Skeletal muscle tissue (tissue), 5 donors: ENCODE results near the gene F10. TPM values are rescaled to one million over a fixed set of nuclear protein-coding genes. Genes with fewer than 3 reads are reported as not detected.

ENCODE experiments used
- H3K27ac ChIP-seq: one replicate; pipeline ENCODE4 v1.7.0; 2013; ENCODE audit warnings: mild to moderate bottlenecking, low read depth, low read length, inconsistent platforms
- H3K27me3 ChIP-seq, 3 donors: one replicate each; pipeline ENCODE4 v1.7.0; 2013; ENCODE audit warnings: low read length in 3 of 3; ENCODE audit not compliant: control insufficient read depth in 3 of 3, insufficient read depth in 3 of 3
- H3K36me3 ChIP-seq, 3 donors: one replicate each; pipeline ENCODE4 v1.7.0; 2013; ENCODE audit warnings: low read length in 3 of 3; ENCODE audit not compliant: control insufficient read depth in 3 of 3, insufficient read depth in 3 of 3
- H3K4me1 ChIP-seq, 3 donors: one replicate each; pipeline ENCODE4 v1.7.0; 2013; ENCODE audit warnings: low read length in 3 of 3, mild to moderate bottlenecking in 3 of 3; ENCODE audit not compliant: control insufficient read depth in 3 of 3, insufficient read depth in 3 of 3
- H3K4me3 ChIP-seq, 3 donors: one replicate each; pipeline ENCODE4 v1.7.0; 2013; ENCODE audit warnings: low read length in 3 of 3
- H3K9ac ChIP-seq, 3 donors: one replicate each; pipeline ENCODE4 v1.7.0; 2013; ENCODE audit warnings: low read length in 3 of 3, mild to moderate bottlenecking in 3 of 3, moderate library complexity in 2 of 3, low read depth in 1 of 3
- H3K9me3 ChIP-seq, 3 donors: one replicate each; pipeline ENCODE4 v1.7.0; 2013; ENCODE audit warnings: low read length in 3 of 3; ENCODE audit not compliant: control insufficient read depth in 3 of 3
- small RNA-seq: library from RNA; depleted of rRNA; stranded (forward); fragments of <200 nt; gene quantifications from one replicate; pipeline ENCODE3, GENCODE V24; 2014
- total RNA-seq: library from RNA; depleted of rRNA; stranded (reverse); fragments of >200 nt; gene quantifications from one replicate; pipeline ENCODE4 v1.2.3, GENCODE V29; 2014
- donor health status: Osteomylitis.

Gene F10
- total RNA-seq, 1 donor from 2014 or later: 33.9 TPM

- Histone ChIP-seq H3K9ac (no peak overlapping the region), H3K9me3 (no peaks in the 10 kb centered on the region), H3K4me1 (peaks cover 0 to 4% (median 0%) of the 10 kb centered on the region in 3 donors), H3K27ac (no peak overlapping the region), H3K36me3 (peaks cover 32 to 57% (median 57%) of the 10 kb centered on the region in 3 donors), H3K27me3 (no peaks in the 10 kb centered on the region), H3K4me3 (no peak overlapping the region)
Measured at GRCh38 chr13:113190181-113190580, 67.6 kb downstream of the F10 start.

GRCh38 chr13:113192279-113192678 lies 69.7 kb downstream of the F10 start:
- Histone ChIP-seq H3K4me1 (peaks cover 0 to under 1% (median 0%) of the 10 kb centered on the region in 3 donors), H3K9me3 (no peaks in the 10 kb centered on the region), H3K4me3 (no peak overlapping the region), H3K36me3 (peaks cover 41 to 67% (median 62%) of the 10 kb centered on the region in 3 donors), H3K27me3 (no peaks in the 10 kb centered on the region), H3K9ac (no peak overlapping the region), H3K27ac (no peak overlapping the region)

GRCh38 chr13:113192902-113193301 lies 70.3 kb downstream of the F10 start:
- peaks cover 46 to 69% (median 68%) of the 10 kb centered on the region in 3 donors for H3K36me3 ChIP-seq

DNA sequence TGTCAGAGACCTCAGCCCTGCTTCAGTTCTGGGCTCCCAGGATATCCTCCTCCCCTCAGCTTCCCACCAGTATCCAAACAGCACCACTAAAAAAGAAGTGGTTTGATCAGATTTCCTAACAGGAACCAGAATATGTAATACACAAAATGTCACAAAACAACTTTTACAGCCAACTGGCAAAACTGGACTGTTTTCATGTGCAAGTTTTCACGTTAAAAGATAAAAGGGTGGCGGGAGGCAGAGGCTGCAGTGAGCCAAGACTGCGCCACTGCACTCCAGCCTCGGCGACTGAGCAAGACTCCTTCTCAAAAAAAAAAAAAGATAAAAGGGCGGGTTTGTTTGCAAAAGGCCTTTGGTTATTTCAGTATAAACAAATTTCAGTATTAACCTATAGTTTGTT lies 72.8 kb downstream of the F10 start:
- peaks cover 46 to 78% (median 75%) of the 10 kb centered on the region in 3 donors for H3K36me3 ChIP-seq
- H3K9ac ChIP-seq: no peak overlapping the region

More at GRCh38 chr13:113192902-113193301, 70.3 kb downstream of the F10 start:
- no peak overlapping the region for H3K4me3 ChIP-seq
- no peaks in the 10 kb centered on the region for H3K27me3 ChIP-seq
- no peaks in the 10 kb centered on the region for H3K4me1 ChIP-seq
- H3K27ac ChIP-seq: no peak overlapping the region
- no peak overlapping the region for H3K9ac ChIP-seq
- no peaks in the 10 kb centered on the region for H3K9me3 ChIP-seq

GRCh38 chr13:113196970-113197737 lies 74.6 kb downstream of the F10 start:
- Histone ChIP-seq H3K9me3 (no peaks in the 10 kb centered on the region), H3K27me3 (no peaks in the 10 kb centered on the region), H3K4me3 (no peak overlapping the region), H3K27ac (no peak overlapping the region), H3K36me3 (peaks cover 38 to 67% (median 66%) of the 10 kb centered on the region in 3 donors), H3K9ac (no peak overlapping the region), H3K4me1 (no peaks in the 10 kb centered on the region)

More for the DNA sequence above, 72.8 kb downstream of the F10 start:
- H3K4me1 ChIP-seq: no peaks in the 10 kb centered on the region
- no peak overlapping the region for H3K27ac ChIP-seq
- H3K9me3 ChIP-seq: no peaks in the 10 kb centered on the region
- H3K27me3 ChIP-seq: no peaks in the 10 kb centered on the region
- H3K4me3 ChIP-seq: no peak overlapping the region

Small RNA genes within 50 kb of the gene (small RNA-seq; reads per million reads assigned to genes)
- not detected for gene AL137002.1

Other genes with a start within 250 kb of the F10 start
- gene MCF2L, start 153.6 kb upstream of the F10 start, total RNA-seq: 18.3 TPM
- under 0.01 TPM for gene F7, start 17.0 kb upstream of the F10 start, total RNA-seq
- gene PROZ, start 35.8 kb downstream of the F10 start, total RNA-seq: not detected
- 36.0 TPM for gene PCID2, start 85.9 kb downstream of the F10 start, total RNA-seq
- gene CUL4A, start 86.8 kb downstream of the F10 start, total RNA-seq: 67.3 TPM
- gene LAMP1, start 174.4 kb downstream of the F10 start, total RNA-seq: 77.2 TPM
- 3.7 TPM for gene GRTP1, start 241.3 kb downstream of the F10 start, total RNA-seq